Activated CD4-positive, alpha-beta T cell treated with anti-CD3 and anti-CD28 coated beads for 4 hours (primary cell): ENCODE measurements around the gene CD276.
"Not testable (repeated sequence)": the region's sequence is repeated elsewhere in the genome, so short reads cannot be mapped to it uniquely, and the experiment has no call there.

Experiments
- DNase-seq, 2 donors: peaks; one replicate each; pipeline ENCODE4 v3.0.0-alpha.2; 2020

The CD276 gene

GRCh38 chr15:73712107-73712506 lies 27.9 kb downstream of the CD276 start:
- DNase-seq, result no peak

GRCh38 chr15:73714695-73715301 lies 30.6 kb downstream of the CD276 start:
- no peak for DNase-seq

DNA sequence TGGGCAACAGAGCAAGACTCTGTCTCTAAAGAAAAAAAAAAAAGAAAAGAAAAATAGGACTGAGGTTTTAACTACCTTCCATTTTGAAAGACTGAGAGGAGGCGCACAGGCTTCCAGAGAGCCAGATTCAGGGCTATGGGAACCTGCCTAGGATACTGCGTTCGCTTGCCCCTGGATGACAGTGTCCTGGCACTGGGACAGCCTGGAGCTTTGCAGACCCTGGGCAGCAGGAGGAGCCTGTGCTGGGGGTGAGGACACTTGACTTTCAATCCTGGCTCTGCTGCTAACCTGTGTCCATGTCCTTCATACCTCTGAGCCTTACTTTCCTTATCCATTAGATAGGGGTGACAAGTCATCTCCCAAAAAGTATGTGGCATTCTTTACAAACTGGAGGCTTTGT lies 31.2 kb downstream of the CD276 start:
- DNase-seq, result no peak

GRCh38 chr15:73716417-73716816 lies 32.2 kb downstream of the CD276 start:
- DNase-seq, result no peak

- no peak for DNase-seq
Observed at GRCh38 chr15:73717206-73717605, 33.0 kb downstream of the CD276 start.

DNA sequence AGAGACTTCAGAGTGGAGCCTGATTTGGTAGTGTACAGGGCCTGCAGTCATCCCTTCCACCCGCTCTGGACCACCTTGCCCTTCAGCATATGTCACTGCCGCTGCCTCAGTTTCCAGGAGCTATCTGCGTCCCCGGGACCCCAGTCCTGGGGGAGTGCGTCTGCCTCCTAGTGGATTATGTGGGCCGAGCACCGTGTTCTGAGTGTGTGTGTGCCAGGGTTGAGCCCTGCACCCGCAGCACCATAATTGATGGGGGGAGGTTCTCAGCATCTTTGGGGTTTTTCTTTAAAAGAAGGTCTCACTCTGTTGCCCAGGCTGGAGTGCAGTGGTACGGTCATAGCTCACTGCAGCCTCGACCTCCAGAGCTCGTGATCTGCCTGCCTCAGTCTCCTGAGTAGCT lies 33.6 kb downstream of the CD276 start:
- DNase-seq, result no peak

DNA sequence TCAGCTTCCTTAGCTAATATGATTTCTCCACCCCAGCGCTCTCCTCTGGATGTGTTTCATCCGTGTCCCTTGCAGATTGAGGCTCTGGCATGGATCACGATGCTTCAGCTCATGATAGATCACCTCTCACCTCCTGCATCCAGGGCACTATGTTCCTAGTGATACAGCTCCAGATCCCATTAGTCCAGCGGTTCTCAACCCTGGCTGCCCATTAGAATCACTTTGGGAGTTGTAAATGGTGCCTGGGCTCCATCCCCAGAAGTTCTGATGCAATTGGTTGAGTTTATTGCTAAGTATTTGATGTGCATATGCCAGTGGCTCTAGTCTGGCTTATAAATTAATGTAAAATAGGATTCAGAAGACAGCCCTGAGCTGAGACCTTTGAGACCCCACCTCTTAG lies 34.5 kb downstream of the CD276 start:
- no peak for DNase-seq

DNA sequence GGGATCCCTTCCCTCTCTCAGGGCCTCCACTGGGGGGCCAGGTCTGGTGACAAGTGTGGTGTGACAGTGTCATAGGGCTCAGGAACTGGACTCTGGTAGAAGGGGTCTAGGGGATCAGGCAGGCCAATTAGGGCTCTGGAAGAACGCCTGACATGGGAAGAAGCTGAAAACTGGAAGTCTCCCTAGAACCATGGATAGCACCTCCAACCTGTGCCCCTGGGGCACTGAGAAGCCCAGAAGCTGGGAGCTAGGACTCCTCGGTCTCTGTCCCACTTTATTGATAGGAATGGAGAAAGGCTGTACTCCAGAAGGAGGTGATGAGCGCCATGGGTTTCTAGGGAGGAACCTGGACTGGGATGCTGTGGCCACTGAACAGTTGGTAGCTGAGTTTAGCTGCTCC lies 38.2 kb downstream of the CD276 start:
- DNase-seq, result no peak

DNA sequence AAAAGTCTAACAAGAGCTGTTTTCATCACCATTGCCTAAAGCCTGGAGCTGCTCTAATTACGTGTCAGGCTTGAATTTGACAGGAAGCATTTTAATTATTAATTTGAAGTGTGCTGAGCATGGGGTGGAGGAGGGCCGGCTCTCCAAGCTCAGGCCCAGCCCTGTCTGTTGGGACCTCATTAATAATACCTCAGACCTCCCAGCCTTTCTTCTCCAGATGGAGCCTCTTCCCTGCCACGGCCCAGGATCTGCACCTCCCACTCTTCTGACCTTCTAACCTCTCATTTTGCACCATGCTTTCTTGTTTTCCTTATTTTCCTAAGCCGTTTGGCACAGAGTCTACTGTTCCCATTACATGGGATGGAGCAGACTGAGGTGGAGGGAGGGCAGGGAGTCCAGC lies 39.0 kb downstream of the CD276 start:
- DNase-seq, result no peak

DNA sequence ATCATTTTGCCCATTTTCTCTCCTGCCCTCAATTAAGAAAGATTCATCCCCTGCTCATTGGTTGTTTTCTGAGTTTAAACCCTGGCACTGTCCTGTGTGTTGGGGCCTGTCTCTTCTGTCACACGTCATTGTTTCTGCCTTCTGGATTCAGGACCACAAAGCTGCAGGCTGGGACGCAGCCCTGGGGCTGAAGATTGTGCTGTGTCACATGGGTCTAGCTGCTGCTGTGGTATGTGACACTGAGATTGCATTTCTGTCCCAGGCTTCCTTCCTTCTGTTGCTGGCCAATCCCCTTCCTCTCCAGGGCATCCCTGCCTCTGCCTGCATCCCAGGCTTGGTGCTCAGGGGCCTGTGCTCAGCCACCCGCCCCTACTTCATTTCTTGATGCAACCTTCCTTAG lies 40.0 kb downstream of the CD276 start:
- no peak for DNase-seq

GRCh38 chr15:73727330-73727976 lies 43.3 kb downstream of the CD276 start:
- no peak for DNase-seq

GRCh38 chr15:73732051-73732450 lies 47.9 kb downstream of the CD276 start:
- DNase-seq, result not testable (repeated sequence)

- DNase-seq, result no peak
Observed at GRCh38 chr15:73732930-73733329, 48.7 kb downstream of the CD276 start.

DNA sequence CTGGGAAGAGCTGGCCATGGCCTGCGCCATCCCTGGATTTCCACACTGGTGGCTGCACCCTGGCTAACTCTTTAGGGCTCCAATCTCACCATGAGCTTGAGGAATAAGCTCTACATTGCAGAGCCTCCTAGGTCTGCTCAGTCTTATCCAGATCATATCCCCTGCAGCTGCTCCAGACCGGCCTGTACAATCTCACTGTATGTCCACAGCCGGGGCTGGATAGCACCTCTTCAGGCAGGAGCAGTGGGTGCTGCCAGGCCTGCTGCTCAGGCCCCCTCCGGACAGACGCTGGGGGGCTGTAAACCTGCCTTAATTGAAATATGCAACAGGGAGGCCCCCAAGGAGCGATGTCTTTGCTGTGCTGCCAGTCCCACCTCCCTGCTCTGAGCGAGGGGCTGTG lies 53.4 kb downstream of the CD276 start:
- no peak for DNase-seq

DNA sequence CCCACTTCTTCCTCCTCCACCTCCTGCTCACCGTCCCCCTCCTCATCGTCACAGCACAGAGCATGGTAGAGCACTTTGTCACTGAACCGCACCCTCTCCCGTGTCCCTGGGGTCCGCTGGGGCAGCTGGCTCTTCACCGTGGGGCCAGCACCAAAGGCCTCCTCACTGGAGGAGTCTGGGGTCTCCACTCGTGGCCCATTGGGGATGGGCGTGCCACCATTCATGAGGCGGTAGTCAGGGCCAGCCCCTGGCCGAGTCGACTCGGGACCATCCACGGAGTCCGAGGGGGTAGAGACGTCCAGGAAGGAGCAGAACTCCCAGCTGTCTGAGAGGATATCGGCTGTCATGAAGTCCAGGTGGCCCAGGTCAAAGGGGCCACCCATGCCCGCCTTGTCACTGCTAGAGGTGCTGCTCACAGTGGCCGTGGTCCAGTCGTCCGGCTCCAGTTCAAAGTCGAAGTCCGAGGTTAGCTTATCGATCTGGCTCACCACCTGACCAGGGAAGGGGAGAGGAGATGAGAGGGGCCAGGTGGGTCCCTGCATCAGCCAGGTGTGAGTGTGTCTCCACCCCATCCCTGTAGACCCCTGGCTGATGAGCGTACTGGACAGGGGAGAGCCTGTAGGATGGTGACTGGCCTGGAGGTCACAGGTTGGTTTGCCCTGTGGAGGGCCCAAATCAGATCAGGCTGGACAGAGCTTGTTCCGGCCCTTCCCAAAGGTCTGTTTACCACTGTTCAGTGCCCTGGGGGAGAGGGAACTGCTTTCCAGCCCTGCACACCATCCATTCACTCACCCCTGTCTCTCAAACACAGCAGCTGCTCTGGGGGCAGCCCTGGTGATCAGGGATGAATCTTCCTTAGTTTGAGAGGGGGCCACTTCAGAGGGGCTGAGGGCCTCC lies 56.2 kb downstream of the CD276 start:
- DNase-seq, result no peak

DNA sequence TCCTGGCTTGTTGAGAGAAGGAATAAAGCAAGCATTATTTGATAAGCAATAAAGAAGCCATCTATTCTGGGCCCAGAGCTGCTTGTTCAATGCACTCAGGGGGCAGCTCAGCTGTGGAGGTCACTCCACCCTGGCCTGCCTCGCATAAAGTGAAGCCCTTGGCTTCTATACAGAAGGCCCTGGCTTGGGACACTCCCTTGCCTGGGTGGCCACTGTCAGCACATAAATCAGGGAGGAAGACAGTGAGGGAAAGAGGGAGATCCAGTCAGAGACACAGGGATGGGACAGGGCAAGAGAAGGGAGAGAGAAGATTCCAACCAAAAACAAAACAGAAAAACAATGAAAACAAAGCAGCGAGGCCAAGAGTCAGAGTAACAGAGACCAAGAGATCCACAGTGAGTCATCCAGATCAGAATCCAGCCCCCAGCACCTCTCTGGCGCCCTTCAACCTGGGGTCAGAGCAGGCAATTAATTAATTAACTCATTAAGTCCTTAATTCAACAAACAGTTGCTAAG lies 57.2 kb downstream of the CD276 start:
- no peak for DNase-seq

DNA sequence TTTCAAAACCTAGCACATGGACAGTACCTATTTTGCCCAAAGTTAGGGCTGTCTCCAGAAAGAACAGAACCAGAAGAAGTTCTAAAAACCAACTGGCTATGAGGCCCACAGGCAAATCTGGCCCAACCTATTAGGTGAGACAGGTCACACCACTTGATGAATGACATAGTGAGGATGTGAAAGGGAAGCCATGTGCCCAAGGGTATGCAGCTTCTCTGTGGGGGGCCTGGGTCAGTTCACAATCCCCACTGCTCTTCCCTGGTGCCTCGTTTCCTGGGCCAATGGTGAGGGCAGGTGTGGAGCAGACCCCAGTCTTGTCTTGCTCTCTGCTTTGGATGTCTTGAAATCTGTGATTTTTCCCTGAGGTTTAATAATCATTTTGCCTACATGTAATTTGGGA lies 60.1 kb downstream of the CD276 start:
- DNase-seq, result no peak

- no peak for DNase-seq
Observed at GRCh38 chr15:73745073-73745472, 60.9 kb downstream of the CD276 start.

GRCh38 chr15:73746261-73746660 lies 62.1 kb downstream of the CD276 start:
- DNase-seq, result no peak

GRCh38 chr15:73746883-73747282 lies 62.7 kb downstream of the CD276 start:
- DNase-seq, result no peak

DNA sequence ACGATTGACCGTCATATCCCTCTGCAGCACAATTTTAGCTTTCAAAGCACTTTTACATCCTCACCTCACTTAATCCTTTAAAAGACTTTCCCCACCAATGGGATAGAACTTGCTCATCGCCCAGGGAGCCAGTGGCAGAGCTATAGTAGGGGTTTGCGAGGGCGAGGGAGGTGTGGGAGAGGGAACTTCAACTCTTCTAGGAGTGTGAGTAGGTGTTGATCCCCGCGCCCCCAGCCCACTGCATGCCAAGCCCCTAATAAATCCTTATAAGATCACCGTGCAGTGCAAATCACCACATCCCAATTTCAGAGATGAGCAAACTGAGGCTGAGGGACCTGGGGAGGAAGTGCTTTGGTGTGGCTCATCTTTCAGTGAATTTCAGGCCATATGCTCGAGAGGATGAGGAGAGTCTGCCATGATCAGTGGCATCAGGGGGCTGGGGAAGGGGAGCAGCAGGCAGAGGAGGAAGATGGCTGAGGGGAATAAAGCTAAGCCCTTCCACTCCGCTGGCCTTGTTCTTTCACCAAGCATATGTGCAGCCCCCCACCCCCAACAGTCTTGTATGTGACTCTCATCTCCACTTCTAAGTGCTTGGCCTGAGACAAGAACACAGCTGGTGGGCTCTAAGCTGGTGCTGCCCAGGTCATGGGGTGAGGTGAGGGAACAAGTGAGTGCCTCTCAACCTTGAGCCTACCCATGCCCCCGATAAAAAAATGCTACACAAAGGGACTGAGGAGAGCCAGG lies 63.8 kb downstream of the CD276 start:
- no peak for DNase-seq

DNA sequence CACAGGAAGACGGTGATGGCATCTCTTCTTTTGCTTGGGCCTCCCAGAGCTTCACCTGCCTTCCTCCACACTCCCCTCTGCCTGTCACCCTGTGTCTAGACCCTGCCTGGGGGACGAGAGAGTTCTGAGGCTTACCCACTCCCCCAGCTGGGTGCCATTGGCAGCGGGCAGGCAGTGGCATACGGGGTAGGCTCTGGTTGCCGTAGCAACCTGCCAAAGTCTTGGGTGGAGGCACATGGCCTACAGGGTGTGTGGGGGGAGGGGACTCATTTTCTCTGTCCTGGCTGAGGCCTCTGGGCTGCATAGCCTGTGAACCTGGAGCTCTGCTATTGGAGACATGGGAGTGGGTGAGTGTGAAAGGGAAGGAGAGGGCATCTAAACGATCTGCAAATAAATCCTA lies 64.5 kb downstream of the CD276 start:
- no peak for DNase-seq

GRCh38 chr15:73749533-73749932 lies 65.3 kb downstream of the CD276 start:
- DNase-seq, result no peak
